HG03025 (cell line): ENCODE results near the gene RAPH1.

ENCODE experiments used
- ATAC-seq: cut with Tn5 transposase; IDR thresholded peaks from one replicate; pipeline ENCODE4 v1.9.1; 2021; ENCODE audit warnings: mild to moderate bottlenecking, moderate library complexity; ENCODE audit not compliant: unreplicated experiment, low FRiP score

RAPH1 gene

DNA sequence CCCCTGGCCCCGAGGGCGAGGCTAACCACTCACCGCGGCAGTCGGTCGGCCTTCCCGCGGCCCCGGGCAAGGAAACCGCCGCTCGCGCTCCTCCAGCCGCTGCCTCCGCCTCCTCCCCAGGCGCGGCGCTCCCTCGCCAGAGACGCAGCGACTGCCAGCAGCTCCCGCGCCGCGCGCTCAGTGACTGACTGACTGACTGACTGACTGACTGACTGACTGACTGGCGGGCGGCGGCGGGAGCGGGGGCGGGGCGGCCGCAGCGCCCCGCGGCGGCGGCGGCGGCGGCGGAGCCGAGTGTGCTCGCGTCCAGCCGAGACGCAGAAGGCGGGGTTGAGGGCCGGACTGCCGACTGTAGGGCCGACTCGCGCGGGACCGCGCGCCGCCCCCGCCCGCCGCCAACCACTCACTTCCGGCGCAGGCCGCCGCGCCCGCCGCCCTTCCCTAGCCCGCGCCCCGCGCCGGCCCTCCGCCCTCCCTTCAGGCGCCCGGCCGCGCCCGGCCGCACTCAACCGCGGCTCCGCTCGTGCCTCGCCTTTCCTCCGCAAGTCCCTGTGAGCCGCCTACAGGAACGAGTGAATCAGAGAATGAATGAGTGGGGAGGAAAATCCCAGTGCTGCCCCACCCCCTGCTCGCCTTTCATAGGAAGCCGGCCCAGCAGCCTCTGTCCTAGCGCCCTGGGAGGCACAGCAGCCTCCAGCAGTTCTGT is at the start of gene RAPH1:
TSS of gene RAPH1 (minus strand) at position 224 of the 706 bp plus-strand sequence. CDS start 39,948 bp downstream, outside the sequence.
- peak; percentile 60 for ATAC-seq

GRCh38 chr2:203584784-203585183 is 49.7 kb upstream of the RAPH1 start:
- ATAC-seq: no peak

DNA sequence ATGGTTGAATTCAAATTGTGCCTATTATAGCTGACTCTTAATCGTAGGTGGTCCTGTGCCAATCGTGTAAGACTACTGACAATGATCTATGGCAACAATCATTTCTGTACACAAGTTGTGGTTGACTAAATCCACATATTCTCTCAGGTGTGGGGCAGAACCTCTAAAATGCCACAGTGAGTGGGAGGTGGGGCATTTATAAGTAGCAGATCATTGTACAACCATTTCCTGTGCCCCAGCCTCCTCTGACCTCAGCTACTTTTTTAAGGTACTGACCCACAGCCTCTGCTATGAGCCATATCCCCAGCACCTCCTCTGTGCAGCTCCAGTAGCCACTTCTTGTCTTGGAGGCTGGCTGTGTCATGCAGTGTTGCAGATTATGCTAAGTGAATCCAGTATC is 48.6 kb upstream of the RAPH1 start:
- ATAC-seq: peak; percentile 48

DNA sequence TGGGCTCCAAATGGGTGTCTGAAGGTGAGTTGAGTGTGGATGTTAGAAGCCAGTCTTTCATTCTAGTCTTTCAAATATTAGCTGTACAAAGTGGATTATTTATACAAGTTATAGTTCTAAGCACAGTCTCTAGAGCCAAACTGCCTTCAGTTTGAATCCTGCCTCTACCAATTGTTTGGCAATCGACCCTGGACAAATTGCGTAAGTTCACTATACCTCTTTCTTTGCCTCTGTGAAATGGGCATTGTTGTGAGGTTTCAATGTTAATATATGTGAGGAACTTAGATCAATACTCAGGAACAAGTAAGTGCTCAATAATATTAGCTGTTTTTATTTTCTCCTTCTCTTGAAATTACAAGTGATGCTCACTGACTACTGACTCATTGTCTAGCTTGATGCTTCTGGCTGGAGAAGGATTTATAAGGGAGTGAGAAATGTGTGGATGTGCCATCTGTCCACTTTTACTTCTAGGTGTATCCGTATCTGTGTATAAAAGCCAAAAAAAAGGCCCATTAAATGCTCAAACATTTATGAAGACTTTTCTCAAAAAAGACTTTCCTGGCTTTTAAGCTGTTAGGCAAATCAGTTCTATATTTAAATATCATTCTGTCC is 48.1 kb upstream of the RAPH1 start:
- ATAC-seq: no peak

GRCh38 chr2:203582468-203582867 is 47.4 kb upstream of the RAPH1 start:
- no peak for ATAC-seq

GRCh38 chr2:203580844-203581243 is 45.7 kb upstream of the RAPH1 start:
- no peak for ATAC-seq

GRCh38 chr2:203579730-203580129 is 44.6 kb upstream of the RAPH1 start:
- ATAC-seq: no peak

DNA sequence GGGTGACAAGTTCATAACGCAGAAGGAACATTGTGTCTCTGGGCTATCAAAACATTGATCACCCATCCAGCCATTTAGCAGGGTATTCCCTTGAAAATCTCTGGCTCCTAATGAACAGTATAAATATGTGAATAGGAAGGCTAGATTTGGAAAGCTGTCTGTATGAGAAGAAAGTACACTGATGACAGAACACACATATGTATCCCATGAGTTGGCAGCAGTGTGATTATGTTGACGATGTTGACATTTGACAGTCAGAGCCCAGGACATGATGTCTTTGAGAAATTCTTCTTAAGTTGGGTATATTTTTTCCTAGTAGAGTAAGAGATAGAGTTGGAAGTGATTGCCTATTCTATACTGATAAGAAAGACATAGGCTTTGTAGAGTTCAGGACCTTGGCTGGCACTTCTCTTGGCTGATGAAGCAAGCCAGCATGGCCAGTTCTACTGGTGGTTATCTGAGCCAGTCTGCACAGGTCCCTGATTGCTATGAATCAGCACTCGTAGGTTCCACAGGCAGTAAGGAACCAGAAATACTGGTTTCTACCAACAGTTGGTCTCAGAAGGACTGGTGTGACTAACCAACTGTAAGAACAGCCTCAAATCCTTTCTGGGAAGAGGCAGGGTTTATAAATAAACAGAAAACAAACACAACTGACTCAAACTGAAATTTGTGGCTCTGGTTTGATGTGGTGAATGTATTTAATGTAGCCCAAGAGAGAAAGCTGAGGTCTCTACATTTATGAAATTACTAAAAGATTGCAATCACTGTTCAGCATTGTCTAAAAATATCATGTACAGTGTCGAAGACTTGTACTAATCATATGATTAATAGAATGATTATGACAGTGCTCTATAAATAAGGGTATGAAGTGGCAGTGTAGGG is 43.9 kb upstream of the RAPH1 start:
- ATAC-seq: peak; percentile 89

GRCh38 chr2:203574824-203575223 is 39.7 kb upstream of the RAPH1 start:
- ATAC-seq: no peak

DNA sequence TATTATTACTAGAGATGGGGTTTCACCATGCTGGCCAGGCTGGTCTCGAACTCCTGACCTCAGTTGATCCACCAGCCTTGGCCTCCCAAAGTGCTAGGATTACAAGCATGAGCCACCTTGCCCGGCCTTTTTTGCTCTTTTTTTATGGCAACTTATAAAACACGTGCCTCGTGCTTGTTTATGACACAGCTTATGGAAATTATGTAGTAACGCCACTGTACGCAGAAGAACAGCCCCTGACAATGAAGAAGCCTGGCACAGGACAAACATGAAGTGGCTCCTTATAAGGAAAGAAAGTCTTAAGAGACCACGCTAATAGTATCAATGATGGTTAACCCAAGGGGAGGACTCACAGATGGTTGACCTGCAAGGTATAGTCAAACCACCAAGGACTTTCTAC is 37.2 kb upstream of the RAPH1 start:
- no peak for ATAC-seq

DNA sequence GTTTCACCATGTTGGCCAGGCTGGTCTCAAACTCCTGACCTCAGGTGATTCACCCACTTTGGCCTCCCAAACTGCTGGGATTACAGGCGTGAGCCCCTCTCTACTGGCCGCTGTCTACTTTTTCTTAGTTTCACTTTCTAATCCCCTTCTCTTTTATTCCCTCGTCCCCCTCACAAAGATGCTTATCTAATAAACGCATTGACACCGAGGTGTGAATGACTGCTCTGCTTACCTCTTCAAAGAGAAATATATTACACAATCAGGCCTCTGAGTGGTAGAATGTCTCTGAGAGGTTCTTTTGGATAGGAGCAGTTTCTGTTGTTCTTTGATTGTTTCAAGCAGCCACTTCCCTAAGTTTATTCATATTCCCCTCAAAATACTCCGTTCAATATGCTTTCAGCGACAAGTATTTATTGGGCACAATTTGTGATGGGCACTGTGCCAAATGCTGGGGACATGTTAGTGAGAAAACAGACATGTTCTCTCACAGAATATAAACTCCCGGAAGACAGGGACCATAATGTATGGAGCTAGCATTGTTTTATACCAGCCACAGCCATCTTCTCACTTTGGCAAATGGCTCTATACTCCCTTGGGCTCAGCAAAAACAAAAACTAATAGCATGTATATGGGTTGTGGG is 34.7 kb upstream of the RAPH1 start:
- no peak for ATAC-seq

DNA sequence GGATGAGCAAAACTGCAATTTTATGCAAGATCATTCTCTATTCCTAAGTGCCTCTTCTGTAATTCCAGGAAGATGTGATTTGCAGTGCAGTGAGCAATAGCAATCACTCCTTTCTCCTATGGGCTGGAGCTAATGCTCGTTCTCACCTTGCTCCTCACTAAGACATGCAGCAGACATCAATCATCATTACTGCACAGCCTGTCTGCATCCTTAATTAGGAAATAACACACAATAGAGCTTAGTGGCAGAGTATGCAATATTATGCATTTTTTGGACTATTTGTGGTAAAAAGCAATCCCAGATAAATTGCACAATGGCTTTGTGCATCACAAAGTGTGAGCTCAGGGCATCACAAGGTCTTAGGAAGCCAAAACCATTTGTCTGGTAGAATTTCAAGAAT is 32.6 kb upstream of the RAPH1 start:
- ATAC-seq: no peak

GRCh38 chr2:203566161-203566560 is 31.1 kb upstream of the RAPH1 start:
- no peak for ATAC-seq

DNA sequence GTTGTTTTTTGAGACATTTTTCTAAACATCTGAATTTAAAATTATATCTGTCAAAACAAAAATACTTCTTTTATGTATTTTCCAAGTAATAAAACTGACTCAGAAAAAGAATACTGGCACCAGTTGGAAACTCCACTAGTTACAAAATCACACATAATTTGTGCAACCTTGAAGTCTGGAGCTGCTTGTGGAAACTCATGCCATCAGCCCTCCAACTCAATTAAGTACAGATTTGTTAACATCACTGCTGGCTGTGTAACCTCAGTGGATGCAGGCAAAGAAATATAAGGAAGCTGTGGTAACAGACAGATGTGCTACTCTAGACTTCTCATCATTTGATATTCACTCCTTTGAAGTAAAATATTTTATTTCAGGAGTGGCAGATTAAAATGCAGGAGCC is 30.0 kb upstream of the RAPH1 start:
- ATAC-seq: no peak

GRCh38 chr2:203562268-203562667 is 27.2 kb upstream of the RAPH1 start:
- no peak for ATAC-seq

- no peak for ATAC-seq
Observed at GRCh38 chr2:203559641-203560040, 24.5 kb upstream of the RAPH1 start.

GRCh38 chr2:203553784-203554183 is 18.7 kb upstream of the RAPH1 start:
- no peak for ATAC-seq

GRCh38 chr2:203551778-203552177 is 16.7 kb upstream of the RAPH1 start:
- ATAC-seq: no peak

DNA sequence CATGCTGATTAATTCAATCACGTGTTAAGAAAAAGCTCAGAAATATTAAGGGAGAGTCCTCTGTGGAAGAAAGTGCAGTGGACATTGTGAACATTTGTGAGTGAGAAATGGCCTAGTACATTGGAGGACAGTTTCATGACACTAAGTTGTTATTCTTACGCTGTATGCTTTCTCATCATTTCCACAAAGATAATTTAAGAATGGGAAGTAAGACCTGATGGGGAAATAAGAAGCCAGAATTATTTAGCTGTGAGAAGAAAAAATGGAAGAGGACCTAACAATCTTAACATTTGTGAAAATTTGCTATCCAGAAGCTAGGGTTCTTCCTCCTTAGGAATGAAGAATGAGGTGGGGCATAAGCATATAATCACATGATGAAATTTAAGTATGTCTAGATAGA is 15.2 kb upstream of the RAPH1 start:
- ATAC-seq: no peak

- no peak for ATAC-seq
Observed at GRCh38 chr2:203549406-203549805, 14.3 kb upstream of the RAPH1 start.

DNA sequence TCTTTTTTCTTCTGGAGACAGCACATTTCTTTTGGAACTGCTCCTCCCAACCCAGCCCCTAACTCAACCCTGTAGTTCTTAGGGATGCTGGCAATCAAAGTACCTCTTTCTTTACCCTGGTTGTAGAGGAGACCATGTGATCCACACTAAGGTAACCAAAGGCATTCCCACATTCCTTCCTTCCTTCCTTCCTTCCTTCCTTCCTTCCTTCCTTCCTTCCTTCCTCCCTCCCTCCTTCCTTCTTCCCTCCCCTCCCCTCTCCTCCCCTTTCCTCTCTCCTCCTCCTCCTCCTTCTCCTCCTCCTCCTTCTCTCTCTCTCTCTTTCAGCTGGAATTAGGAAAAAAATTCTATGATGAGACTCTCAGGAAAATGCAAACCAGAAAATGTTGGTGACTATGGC is 13.8 kb upstream of the RAPH1 start:
- ATAC-seq: no peak
